ENCODE data around the gene CFAP77.

Gene CFAP77

DNA sequence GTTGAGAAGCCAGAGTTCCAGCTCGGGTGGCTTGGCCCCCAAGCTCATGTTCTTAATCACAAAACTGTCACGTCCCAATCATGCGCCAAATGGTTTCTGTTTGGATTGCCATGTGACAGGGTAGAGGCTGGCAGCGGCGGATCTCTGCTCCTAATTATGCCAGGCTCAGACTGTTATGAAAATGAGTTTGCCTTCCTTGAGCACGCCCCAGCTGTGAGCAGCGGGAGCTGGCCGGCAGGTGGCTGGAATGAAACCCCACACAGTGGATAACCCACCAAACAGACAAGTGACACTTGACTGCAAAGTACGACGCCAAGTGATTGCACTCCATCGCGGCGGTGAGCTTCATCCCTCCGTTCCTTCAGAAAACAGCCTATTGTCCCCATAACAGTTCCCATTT, 75.4 kb downstream of the CFAP77 start:
- no peaks in the 10 kb centered on the region for H3K79me2 ChIP-seq (ENCODE audit: insufficient read depth, low read length)
- no peak overlapping the region for H3K27ac ChIP-seq (ENCODE audit: low read depth, low read length)
- H3K9ac ChIP-seq (ENCODE audit: low read length): no peak overlapping the region
- H3K36me3 ChIP-seq (ENCODE audit: low read length): no peaks in the 10 kb centered on the region
- no peak overlapping the region for H3K4me2 ChIP-seq (ENCODE audit: low read depth, low read length, poor library complexity, severe bottlenecking)
- H3K9me3 ChIP-seq (ENCODE audit: insufficient read depth, low read length): no peaks in the 10 kb centered on the region
- no peaks in the 10 kb centered on the region for H3K9me2 ChIP-seq (replicated peaks; ENCODE audit: insufficient read depth, low read length)
- no peaks in the 10 kb centered on the region for H4K20me1 ChIP-seq (ENCODE audit: low read depth, low read length)
- H3F3A ChIP-seq (ENCODE audit: insufficient read depth): no peaks in the 10 kb centered on the region
- TF ChIP-seq, protein P1, sequence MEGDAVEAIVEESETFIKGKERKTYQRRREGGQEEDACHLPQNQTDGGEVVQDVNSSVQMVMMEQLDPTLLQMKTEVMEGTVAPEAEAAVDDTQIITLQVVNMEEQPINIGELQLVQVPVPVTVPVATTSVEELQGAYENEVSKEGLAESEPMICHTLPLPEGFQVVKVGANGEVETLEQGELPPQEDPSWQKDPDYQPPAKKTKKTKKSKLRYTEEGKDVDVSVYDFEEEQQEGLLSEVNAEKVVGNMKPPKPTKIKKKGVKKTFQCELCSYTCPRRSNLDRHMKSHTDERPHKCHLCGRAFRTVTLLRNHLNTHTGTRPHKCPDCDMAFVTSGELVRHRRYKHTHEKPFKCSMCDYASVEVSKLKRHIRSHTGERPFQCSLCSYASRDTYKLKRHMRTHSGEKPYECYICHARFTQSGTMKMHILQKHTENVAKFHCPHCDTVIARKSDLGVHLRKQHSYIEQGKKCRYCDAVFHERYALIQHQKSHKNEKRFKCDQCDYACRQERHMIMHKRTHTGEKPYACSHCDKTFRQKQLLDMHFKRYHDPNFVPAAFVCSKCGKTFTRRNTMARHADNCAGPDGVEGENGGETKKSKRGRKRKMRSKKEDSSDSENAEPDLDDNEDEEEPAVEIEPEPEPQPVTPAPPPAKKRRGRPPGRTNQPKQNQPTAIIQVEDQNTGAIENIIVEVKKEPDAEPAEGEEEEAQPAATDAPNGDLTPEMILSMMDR (IDR thresholded peaks at IDR 0.05; ENCODE audit: insufficient read depth, low read length, poor library complexity, severe bottlenecking): no peak
- TF ChIP-seq EZH2phosphoT487 (conservative IDR thresholded peaks at IDR 0.05; ENCODE audit: low read length): no peak
- H2AFZ ChIP-seq (ENCODE audit: low read depth, low read length, severe bottlenecking): no peak overlapping the region
- no peaks in the 10 kb centered on the region for H3K27me3 ChIP-seq (ENCODE audit: low read length)
- no peak overlapping the region for H3K4me3 ChIP-seq (ENCODE audit: insufficient read depth, low read length, poor library complexity, severe bottlenecking)

DNA sequence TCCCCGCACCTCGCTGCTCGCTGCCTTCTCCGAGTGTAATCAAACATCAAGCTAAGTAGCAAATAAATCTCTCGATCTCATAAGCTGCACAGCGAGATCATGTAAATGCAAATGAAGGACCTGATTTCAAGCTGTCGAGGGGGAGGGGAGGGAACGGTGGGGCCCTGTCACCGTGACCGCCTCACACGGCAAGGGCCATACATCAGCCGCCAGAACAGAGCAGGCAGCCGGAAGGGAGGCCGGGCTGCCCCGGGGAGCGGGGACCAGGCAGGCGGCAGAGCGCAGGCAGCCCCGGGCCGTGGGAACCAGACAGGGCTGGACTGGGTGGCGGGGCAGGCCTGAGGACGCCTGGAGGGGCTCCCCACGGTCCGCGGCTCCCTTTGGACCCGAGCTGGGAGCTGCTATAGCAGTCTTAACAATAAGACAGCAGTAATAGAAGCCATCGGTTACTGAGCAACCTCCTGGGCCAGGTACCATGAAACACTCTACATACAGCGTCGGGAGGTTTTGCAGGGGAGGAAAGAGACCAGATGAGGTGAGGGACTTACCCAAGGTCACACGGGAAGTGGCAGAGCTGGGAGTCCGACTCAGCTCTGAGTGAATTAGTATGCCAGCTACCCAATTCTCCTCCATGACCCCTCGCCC, 76.8 kb downstream of the CFAP77 start:
- Histone ChIP-seq H3K9me3 (ENCODE audit: insufficient read depth, low read length) (no peaks in the 10 kb centered on the region), H3K9ac (ENCODE audit: low read length) (no peak overlapping the region), H3K4me2 (ENCODE audit: low read depth, low read length, poor library complexity, severe bottlenecking) (no peak overlapping the region), H3K27ac (ENCODE audit: low read depth, low read length) (no peak overlapping the region), H3K36me3 (ENCODE audit: low read length) (no peaks in the 10 kb centered on the region), H3K27me3 (ENCODE audit: low read length) (no peaks in the 10 kb centered on the region), H3F3A (ENCODE audit: insufficient read depth) (no peaks in the 10 kb centered on the region), H3K79me2 (ENCODE audit: insufficient read depth, low read length) (no peaks in the 10 kb centered on the region), H2AFZ (ENCODE audit: low read depth, low read length, severe bottlenecking) (no peak overlapping the region), H3K4me3 (ENCODE audit: insufficient read depth, low read length, poor library complexity, severe bottlenecking) (no peak overlapping the region), H4K20me1 (ENCODE audit: low read depth, low read length) (no peaks in the 10 kb centered on the region), H3K9me2 (replicated peaks; ENCODE audit: insufficient read depth, low read length) (no peaks in the 10 kb centered on the region)
- TF ChIP-seq, protein P1 (IDR thresholded peaks at IDR 0.05; ENCODE audit: insufficient read depth, low read length, poor library complexity, severe bottlenecking): no peak
- TF ChIP-seq EZH2phosphoT487 (conservative IDR thresholded peaks at IDR 0.05; ENCODE audit: low read length): no peak

DNA sequence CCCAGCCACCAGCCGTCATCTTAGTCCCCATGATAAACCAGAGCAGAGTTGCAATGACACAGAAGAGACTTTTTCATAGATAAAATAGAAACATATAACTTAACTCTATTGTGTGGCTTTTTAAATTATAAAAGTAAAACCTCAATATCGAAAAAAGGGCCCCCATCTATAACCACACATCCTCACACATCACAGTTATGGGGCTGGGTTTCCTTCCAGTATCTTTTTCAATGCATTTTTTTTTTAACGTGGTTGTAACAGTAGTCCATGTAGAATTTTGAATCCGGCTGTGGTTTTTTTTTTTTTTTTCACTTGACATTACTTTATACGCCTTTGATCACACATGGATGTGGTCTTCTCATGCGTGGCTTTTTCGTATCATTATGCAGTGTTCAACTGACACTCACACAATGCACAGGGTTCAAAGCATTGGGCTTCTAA, 77.4 kb downstream of the CFAP77 start:
- Histone ChIP-seq H3K27me3 (ENCODE audit: low read length) (no peaks in the 10 kb centered on the region), H4K20me1 (ENCODE audit: low read depth, low read length) (no peaks in the 10 kb centered on the region), H3K9ac (ENCODE audit: low read length) (no peak overlapping the region), H3K4me2 (ENCODE audit: low read depth, low read length, poor library complexity, severe bottlenecking) (no peak overlapping the region), H2AFZ (ENCODE audit: low read depth, low read length, severe bottlenecking) (no peak overlapping the region), H3K9me2 (replicated peaks; ENCODE audit: insufficient read depth, low read length) (no peaks in the 10 kb centered on the region), H3K36me3 (ENCODE audit: low read length) (no peaks in the 10 kb centered on the region), H3K27ac (ENCODE audit: low read depth, low read length) (no peak overlapping the region), H3K79me2 (ENCODE audit: insufficient read depth, low read length) (no peaks in the 10 kb centered on the region), H3K9me3 (ENCODE audit: insufficient read depth, low read length) (no peaks in the 10 kb centered on the region), H3F3A (ENCODE audit: insufficient read depth) (no peaks in the 10 kb centered on the region), H3K4me3 (ENCODE audit: insufficient read depth, low read length, poor library complexity, severe bottlenecking) (no peak overlapping the region)
- TF ChIP-seq, protein P1 (IDR thresholded peaks at IDR 0.05; ENCODE audit: insufficient read depth, low read length, poor library complexity, severe bottlenecking): no peak
- TF ChIP-seq EZH2phosphoT487 (conservative IDR thresholded peaks at IDR 0.05; ENCODE audit: low read length): no peak

All from SU-DHL-6 (cell line).